Neural cell (in vitro differentiated cells): Measurements from ENCODE around the gene TENM3. TPM values are rescaled to one million over a fixed set of nuclear protein-coding genes. Genes with fewer than 3 reads are reported as not detected.

ENCODE experiments used
- H2AFZ ChIP-seq: fragments of 200-600, 300-800 bp; sonication (generic), shearing (Covaris generic); 2 replicates; pipeline ENCODE4 v1.6.0; 2014; ENCODE audit warnings: low read depth, mild to moderate bottlenecking, antibody characterized with exemption, low read length, moderate library complexity
- H3F3A ChIP-seq: fragments of 200-600 bp; shearing (Covaris generic); 2 replicates; pipeline ENCODE4 v1.6.1; 2016; ENCODE audit warnings: mild to moderate bottlenecking, moderate library complexity, mixed read lengths, antibody characterized with exemption, low read length; ENCODE audit not compliant: insufficient read depth, poor library complexity, severe bottlenecking
- H3K27ac ChIP-seq: fragments of 200-600, 300-800 bp; sonication (generic), shearing (Covaris generic); 2 replicates; pipeline ENCODE4 v1.5.1; 2014; ENCODE audit warnings: mild to moderate bottlenecking, low read length, moderate library complexity
- H3K27me3 ChIP-seq: fragments of 300-800, 200-600 bp; sonication (generic), shearing (Covaris generic); 2 replicates; pipeline ENCODE4 v1.6.0; 2014; ENCODE audit warnings: mild to moderate bottlenecking, low read depth, low read length, moderate library complexity; ENCODE audit not compliant: insufficient read depth
- H3K36me3 ChIP-seq: fragments of 300-800, 200-600 bp; sonication (generic), shearing (Covaris generic); 2 replicates; pipeline ENCODE4 v1.5.1; 2014; ENCODE audit warnings: mild to moderate bottlenecking, antibody characterized with exemption, low read length, moderate library complexity; ENCODE audit not compliant: insufficient read depth
- H3K4me2 ChIP-seq: fragments of 300-800, 200-600 bp; sonication (generic), shearing (Covaris generic); 2 replicates; pipeline ENCODE4 v1.6.0; 2014; ENCODE audit warnings: mild to moderate bottlenecking, low read length
- H3K4me3 ChIP-seq: fragments of 300-800, 200-600 bp; sonication (generic), shearing (Covaris generic); 2 replicates; pipeline ENCODE4 v1.5.1; 2014; ENCODE audit warnings: mild to moderate bottlenecking, low read length, moderate library complexity
- H3K79me2 ChIP-seq: fragments of 200-600 bp; shearing (Covaris generic); replicated peaks from 2 replicates; pipeline ENCODE4 v1.6.0; 2014; ENCODE audit warnings: mild to moderate bottlenecking, low read length, moderate library complexity; ENCODE audit not compliant: insufficient read depth
- H3K9ac ChIP-seq: fragments of 300-800, 200-600 bp; sonication (generic), shearing (Covaris generic); 2 replicates; pipeline ENCODE4 v1.6.1; 2016; ENCODE audit warnings: mild to moderate bottlenecking, low read length, mixed read lengths
- H3K9me2 ChIP-seq: fragments of 200-600 bp; shearing (Covaris generic); 2 replicates; pipeline ENCODE4 v1.6.1; 2016; ENCODE audit warnings: mild to moderate bottlenecking, low read length, mixed read lengths; ENCODE audit not compliant: insufficient read depth
- H3K9me3 ChIP-seq: fragments of 200-600, 300-800 bp; sonication (generic), shearing (Covaris generic); 2 replicates; pipeline ENCODE4 v1.6.1; 2016; ENCODE audit warnings: mild to moderate bottlenecking, mixed run types, low read length, moderate library complexity, mixed read lengths
- H4K20me1 ChIP-seq: fragments of 200-600 bp; shearing (Covaris generic); 2 replicates; pipeline ENCODE4 v1.6.1; 2016; ENCODE audit warnings: mild to moderate bottlenecking, mixed run types; ENCODE audit not compliant: insufficient read depth
- CTCF ChIP-seq: fragments of 450-650 bp; IDR thresholded peaks from 2 replicates; pipeline ENCODE4 v1.5.1; 2014; ENCODE audit warnings: antibody characterized with exemption, mild to moderate bottlenecking, moderate library complexity; ENCODE audit not compliant: poor library complexity, severe bottlenecking
- EP300 ChIP-seq: fragments of 450-650 bp; conservative IDR thresholded peaks from 2 replicates; pipeline ENCODE4 v1.6.1; 2014; ENCODE audit warnings: antibody characterized with exemption, mild to moderate bottlenecking, moderate library complexity; ENCODE audit not compliant: poor library complexity, severe bottlenecking
- EZH2 ChIP-seq: fragments of 200-600, 300-800 bp; shearing (Covaris generic), sonication (generic); IDR thresholded peaks from 2 replicates; pipeline ENCODE4 v1.6.1; 2014; ENCODE audit warnings: antibody characterized with exemption, low read length, borderline replicate concordance, mild to moderate bottlenecking; ENCODE audit not compliant: insufficient read depth, poor library complexity, severe bottlenecking
- MXI1 ChIP-seq: fragments of 450-650 bp; conservative IDR thresholded peaks from 2 replicates; pipeline ENCODE4 v1.6.1; 2014; ENCODE audit warnings: antibody characterized with exemption, mild to moderate bottlenecking; ENCODE audit not compliant: poor library complexity, severe bottlenecking
- POLR2AphosphoS5 ChIP-seq: IDR thresholded peaks from 2 replicates; pipeline ENCODE4 v1.6.1; 2012
- RAD21 ChIP-seq: fragments of 450-650 bp; conservative IDR thresholded peaks from 2 replicates; pipeline ENCODE4 v1.6.1; 2014; ENCODE audit warnings: antibody characterized with exemption, mild to moderate bottlenecking, moderate library complexity
- REST ChIP-seq: IDR thresholded peaks from 2 replicates; pipeline ENCODE4 v1.6.1; 2012; ENCODE audit warnings: borderline replicate concordance
- SMC3 ChIP-seq: fragments of 450-650 bp; conservative IDR thresholded peaks from 2 replicates; pipeline ENCODE4 v1.6.1; 2014; ENCODE audit warnings: antibody characterized with exemption, mild to moderate bottlenecking, moderate library complexity; ENCODE audit not compliant: poor library complexity
- TAF1 ChIP-seq: IDR thresholded peaks from 2 replicates; pipeline ENCODE4 v1.6.1; 2012; ENCODE audit warnings: low read depth
- polyA plus RNA-seq: library from polyadenylated mRNA; depleted of rRNA; stranded (reverse); fragments of >200 nt; gene quantifications from 2 replicates; pipeline ENCODE4 v1.2.3, GENCODE V29; 2014

TENM3 gene
- polyA plus RNA-seq, 1 donor from 2014 or later: 7.3 TPM

- Histone ChIP-seq H3K79me2 (peaks cover 7% of the 10 kb centered on the region), H4K20me1 (no peaks in the 10 kb centered on the region), H3K4me2 (no peak overlapping the region), H3K4me3 (no peak overlapping the region), H3K27me3 (no peaks in the 10 kb centered on the region), H3K27ac (no peak overlapping the region), H3K9me3 (no peaks in the 10 kb centered on the region), H2AFZ (no peak overlapping the region), H3K36me3 (no peaks in the 10 kb centered on the region), H3K9ac (no peak overlapping the region), H3F3A (no peaks in the 10 kb centered on the region), H3K9me2 (no peaks in the 10 kb centered on the region)
- TF ChIP-seq CTCF (no peak), RAD21 (no peak), REST (no peak), TAF1 (no peak), POLR2AphosphoS5 (no peak), EZH2 (no peak), EP300 (no peak), SMC3 (no peak), MXI1 (no peak)
These were observed 248.5 kb downstream of the TENM3 start for GRCh38 chr4:182491719-182492118.

GRCh38 chr4:182492423-182492822 is 249.2 kb downstream of the TENM3 start:
- no peak overlapping the region for H3K9ac ChIP-seq
- H3K9me2 ChIP-seq: no peaks in the 10 kb centered on the region
- no peaks in the 10 kb centered on the region for H3K36me3 ChIP-seq
- H2AFZ ChIP-seq: no peak overlapping the region
- no peaks in the 10 kb centered on the region for H3F3A ChIP-seq
- H3K9me3 ChIP-seq: no peaks in the 10 kb centered on the region
- no peak overlapping the region for H3K4me2 ChIP-seq
- TF ChIP-seq MXI1 (no peak), REST (no peak), EP300 (no peak), TAF1 (no peak), SMC3 (no peak), CTCF (no peak), RAD21 (no peak), POLR2AphosphoS5 (no peak), EZH2 (no peak)
- no peaks in the 10 kb centered on the region for H4K20me1 ChIP-seq
- H3K79me2 ChIP-seq: peaks cover 7% of the 10 kb centered on the region
- H3K4me3 ChIP-seq: no peak overlapping the region
- no peaks in the 10 kb centered on the region for H3K27me3 ChIP-seq
- H3K27ac ChIP-seq: no peak overlapping the region
